H1 (cell line): ENCODE results near the gene RALY. TPM values are rescaled to one million over a fixed set of nuclear protein-coding genes. Genes with fewer than 3 reads are reported as not detected.

Source experiments
- CTCF ChIA-PET: fragments of 300-600 bp; sonication (Branson Sonifier 250); formaldehyde crosslinking; loops from one replicate; lab custom pipeline; 2021; ENCODE audit not compliant: partially characterized antibody; lab: Charles Lee
- POLR2A ChIA-PET: fragments of 300-600 bp; sonication (Branson Sonifier 250); formaldehyde crosslinking; loops from one replicate; lab custom pipeline; 2021; ENCODE audit warnings: inconsistent platforms; ENCODE audit not compliant: partially characterized antibody; lab: Charles Lee
- DNase-seq, 2 experiments: peaks; one replicate each; pipeline versions ENCODE4 v3.0.0 to v3.0.0-alpha.2; 2010 to 2022; ENCODE audit warnings: low spot score in 2 of 2, low read depth in 1 of 2, mixed read lengths in 1 of 2
- FAIRE-seq: peaks from 2 replicates; lab custom pipeline; 2011; peaks lifted over from hg19 to GRCh38; lab: Jason Lieb, UNC
- H2AFZ ChIP-seq: 2 replicates; pipeline ENCODE4 v1.8.1; 2012; ENCODE audit warnings: low read length, inconsistent platforms
- H2AK5ac ChIP-seq: 2 replicates; pipeline ENCODE4 v1.6.1; 2013; ENCODE audit warnings: low read depth, low read length
- H2BK120ac ChIP-seq: replicated peaks from 2 replicates; pipeline ENCODE3; 2013; ENCODE audit warnings: low read depth, low read length, inconsistent platforms
- H2BK12ac ChIP-seq: 2 replicates; pipeline ENCODE4 v1.6.1; 2013; ENCODE audit warnings: low read depth, low read length
- H2BK15ac ChIP-seq: 2 replicates; pipeline ENCODE4 v1.6.1; 2013; ENCODE audit warnings: low read length
- H2BK20ac ChIP-seq: 2 replicates; pipeline ENCODE4 v1.6.1; 2013; ENCODE audit warnings: low read length
- H2BK5ac ChIP-seq: 2 replicates; pipeline ENCODE4 v1.6.1; 2013; ENCODE audit warnings: low read depth, low read length
- H3K14ac ChIP-seq: 2 replicates; pipeline ENCODE4 v1.6.1; 2013; ENCODE audit warnings: inconsistent platforms; ENCODE audit not compliant: insufficient read length
- H3K18ac ChIP-seq: 2 replicates; pipeline ENCODE4 v1.6.1; 2013; ENCODE audit warnings: low read length; ENCODE audit errors: extremely low read depth
- H3K23ac ChIP-seq: 2 replicates; pipeline ENCODE4 v1.6.1; 2013; ENCODE audit warnings: inconsistent platforms; ENCODE audit not compliant: insufficient read length
- H3K23me2 ChIP-seq: 2 replicates; pipeline ENCODE4 v1.6.1; 2013; ENCODE audit warnings: low read depth, low read length
- H3K27ac ChIP-seq: 2 replicates; pipeline ENCODE4 v1.6.1; 2011; ENCODE audit warnings: low read depth, low read length, inconsistent platforms
- H3K27me3 ChIP-seq, 4 experiments: replicated peaks in 1 of 4; 1 replicate in 1 of 4; 2 replicates in 3 of 4; pipeline versions ENCODE4 v1.6.1 to v1.8.1; 2011 to 2013; ENCODE audit warnings: low read length in 3 of 4, mild to moderate bottlenecking in 3 of 4, inconsistent platforms in 2 of 4, mixed read lengths in 2 of 4, moderate library complexity in 1 of 4; ENCODE audit not compliant: control insufficient read depth in 3 of 4, insufficient read depth in 3 of 4; ENCODE audit errors: extremely low read depth in 1 of 4
- H3K36me3 ChIP-seq, 4 experiments: 2 replicates each; pipeline versions ENCODE4 v1.6.1 to v1.8.1; 2011 to 2013; ENCODE audit warnings: mild to moderate bottlenecking in 4 of 4, low read length in 3 of 4, moderate library complexity in 2 of 4, control low read depth in 1 of 4, inconsistent platforms in 1 of 4; ENCODE audit not compliant: insufficient read depth in 4 of 4, control insufficient read depth in 2 of 4
- H3K4ac ChIP-seq: replicated peaks from 2 replicates; pipeline ENCODE3; 2013; ENCODE audit warnings: low read length, low read depth, mixed read lengths, inconsistent platforms; ENCODE audit not compliant: insufficient read length
- H3K4me1 ChIP-seq, 4 experiments: replicated peaks in 1 of 4; 1 replicate in 1 of 4; 2 replicates in 3 of 4; pipeline versions ENCODE4 v1.6.1 to v1.8.1; 2011 to 2013; ENCODE audit warnings: low read length in 3 of 4, inconsistent platforms in 2 of 4, mixed read lengths in 1 of 4; ENCODE audit not compliant: insufficient read depth in 4 of 4, control insufficient read depth in 3 of 4
- H3K4me2 ChIP-seq, 2 experiments: 2 replicates each; pipeline versions ENCODE4 v1.6.1 to v1.8.1; 2011 to 2013; ENCODE audit warnings: low read depth in 2 of 2, low read length in 2 of 2, control low read depth in 1 of 2, inconsistent platforms in 1 of 2, mild to moderate bottlenecking in 1 of 2; ENCODE audit not compliant: insufficient read depth in 1 of 2
- H3K4me3 ChIP-seq, 4 experiments: fragments of 200-600, 300-600 bp in 1 of 4; sonication (generic), shearing (Covaris generic), sonication (Bioruptor Twin) in 1 of 4; 2 replicates each; pipeline versions ENCODE4 v1.5.1 to v1.8.1; 2011 to 2016; ENCODE audit warnings: low read length in 4 of 4, low read depth in 3 of 4, control low read depth in 2 of 4, inconsistent platforms in 2 of 4, mild to moderate bottlenecking in 2 of 4, mixed read lengths in 1 of 4, moderate library complexity in 1 of 4; ENCODE audit not compliant: insufficient read depth in 2 of 4; ENCODE audit errors: extremely low read depth in 1 of 4
- H3K56ac ChIP-seq: replicated peaks from 2 replicates; pipeline ENCODE3; 2013; ENCODE audit warnings: low read depth, mild to moderate bottlenecking, mixed read lengths, low read length, inconsistent platforms; ENCODE audit not compliant: insufficient read length
- H3K79me1 ChIP-seq: 2 replicates; pipeline ENCODE4 v1.6.1; 2013; ENCODE audit warnings: low read depth, low read length, control low read depth
- H3K79me2 ChIP-seq, 2 experiments: 2 replicates each; pipeline versions ENCODE4 v1.6.1 to v1.8.1; 2012 to 2013; ENCODE audit warnings: low read length in 2 of 2, mild to moderate bottlenecking in 2 of 2, inconsistent platforms in 1 of 2; ENCODE audit not compliant: insufficient read depth in 2 of 2, control insufficient read depth in 1 of 2
- H3K9ac ChIP-seq, 4 experiments: replicated peaks in 1 of 4; 1 replicate in 1 of 4; 2 replicates in 3 of 4; pipeline versions ENCODE4 v1.6.1 to v1.8.1; 2011 to 2013; ENCODE audit warnings: low read depth in 3 of 4, low read length in 3 of 4, control low read depth in 2 of 4, mild to moderate bottlenecking in 2 of 4, moderate library complexity in 2 of 4, inconsistent platforms in 1 of 4; ENCODE audit errors: extremely low read depth in 1 of 4
- H3K9me3 ChIP-seq, 2 experiments: 2 replicates each; pipeline versions ENCODE4 v1.6.1 to v1.8.1; 2012 to 2013; ENCODE audit warnings: mild to moderate bottlenecking in 2 of 2, moderate library complexity in 2 of 2, control low read depth in 1 of 2, inconsistent platforms in 1 of 2, low read depth in 1 of 2, low read length in 1 of 2, mixed read lengths in 1 of 2; ENCODE audit not compliant: insufficient read depth in 2 of 2
- H4K20me1 ChIP-seq, 2 experiments: replicated peaks in 1 of 2; 2 replicates each; pipeline versions ENCODE3 to v1.8.1; 2011 to 2013; ENCODE audit warnings: inconsistent platforms in 2 of 2, low read length in 2 of 2, mild to moderate bottlenecking in 1 of 2; ENCODE audit not compliant: insufficient read depth in 2 of 2, control insufficient read depth in 1 of 2
- H4K5ac ChIP-seq: 2 replicates; pipeline ENCODE4 v1.6.1; 2013; ENCODE audit warnings: low read length, low read depth, mixed read lengths, inconsistent platforms; ENCODE audit not compliant: insufficient read length
- H4K8ac ChIP-seq: 2 replicates; pipeline ENCODE4 v1.8.0; 2013; ENCODE audit warnings: mild to moderate bottlenecking, moderate library complexity, low read length, inconsistent platforms; ENCODE audit not compliant: insufficient read depth; ENCODE audit errors: extremely low read depth
- H4K91ac ChIP-seq: replicated peaks from 2 replicates; pipeline ENCODE3; 2013; ENCODE audit warnings: low read length, mixed read lengths, inconsistent platforms; ENCODE audit not compliant: insufficient read length
- CBX5 ChIP-seq: fragments of 300-800, 300-1000 bp; sonication (generic); IDR thresholded peaks from 2 replicates; pipeline ENCODE4 v1.7.1; 2016; ENCODE audit warnings: antibody characterized with exemption, low read length, low read depth
- E2F6 ChIP-seq: IDR thresholded peaks from 2 replicates; pipeline ENCODE4 v1.6.1; 2012; ENCODE audit warnings: inconsistent platforms
- HDAC2 ChIP-seq, 2 experiments: fragments of 300-600 bp in 1 of 2; sonication (generic) in 1 of 2; IDR thresholded peaks; 2 replicates each; pipeline ENCODE4 v1.6.1; 2011 to 2012; ENCODE audit warnings: low read depth in 2 of 2, low read length in 2 of 2, mild to moderate bottlenecking in 2 of 2, moderate library complexity in 2 of 2, borderline replicate concordance in 1 of 2, inconsistent platforms in 1 of 2
- POLR2AphosphoS5 ChIP-seq: IDR thresholded peaks from 2 replicates; pipeline ENCODE4 v1.6.1; 2011; ENCODE audit warnings: low read depth, low read length
- RXRA ChIP-seq: IDR thresholded peaks from 2 replicates; pipeline ENCODE4 v1.6.1; 2011; ENCODE audit warnings: low read depth, mild to moderate bottlenecking, low read length, moderate library complexity; ENCODE audit not compliant: insufficient read depth
- SRF ChIP-seq: IDR thresholded peaks from 2 replicates; pipeline ENCODE4 v1.6.1; 2011; ENCODE audit warnings: mild to moderate bottlenecking, low read depth, low read length, moderate library complexity
- USF2 ChIP-seq: IDR thresholded peaks from 2 replicates; pipeline ENCODE4 v1.6.1; 2011; ENCODE audit warnings: low read length, improper control_type of control experiment
- WGBS, 2 experiments: shearing (Covaris generic) in 1 of 2; methylation state at CpG; one replicate each; pipeline versions ENCODE4 v1.1.6 to v1.1.7; 2013 to 2015; ENCODE audit warnings: low lambda C conversion rate in 2 of 2, mixed read lengths in 2 of 2, inconsistent platforms in 1 of 2, low coverage in 1 of 2, missing lambda C conversion rate in 1 of 2; ENCODE audit not compliant: insufficient replicate concordance in 2 of 2, insufficient coverage in 1 of 2, insufficient read length in 1 of 2; ENCODE audit errors: extremely low coverage in 1 of 2, missing lambda C conversion rate in 1 of 2; 5-methylcytosine and 5-hydroxymethylcytosine counted together
- polyA plus RNA-seq, 7 experiments: library from polyadenylated mRNA; depleted of rRNA in 3 of 7; stranded (reverse) in 5 of 7; unstranded in 2 of 7; fragments of >200 nt in 5 of 7; fragments of 200-250 nt in 2 of 7; gene quantifications; 1 replicate in 5 of 7; 2 replicates in 1 of 7; 4 replicates in 1 of 7; pipeline versions ENCODE4 v1.2.1 to v1.2.3, GENCODE V29; 2011 to 2013; ENCODE audit warnings: missing spikeins in 2 of 7, mixed read lengths in 2 of 7
- total RNA-seq: library from RNA; stranded (reverse); fragmentation: NEBNext Ultra II Directional; extraction: Animal tissue kit (Norgen Biotek cat#: 25700); gene quantifications from 2 replicates; pipeline ENCODE4 v1.2.1, GENCODE V29; 2021

RALY gene
- total and polyA plus RNA-seq, 2 of the 8 experiments (the other 6 are each of a cell fraction or from before 2014, with no cell fraction given), result 133 to 148 TPM

DNA sequence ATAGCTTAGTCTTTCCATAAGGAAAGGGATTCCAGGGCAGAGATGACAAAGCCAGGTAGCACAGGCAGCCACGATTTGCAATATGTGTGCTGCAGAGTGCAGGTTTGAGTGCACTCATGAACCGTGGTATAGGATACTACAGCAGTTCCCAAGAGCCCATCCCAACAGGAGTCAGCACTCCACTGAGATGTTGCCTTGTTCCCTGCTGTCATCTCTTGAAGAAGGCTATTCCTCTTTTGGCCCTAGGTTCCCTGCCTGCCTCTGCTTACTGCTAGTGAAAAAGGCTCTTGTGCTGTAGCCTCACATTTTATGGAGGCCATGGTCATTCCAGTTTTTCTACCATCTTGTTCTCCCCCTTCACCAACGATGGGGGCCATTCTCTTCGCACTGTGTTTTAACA, 40.2 kb downstream of the RALY start:
- Histone ChIP-seq H3K23me2 (no peaks in the 10 kb centered on the region), H3K23ac (no peak overlapping the region), H2AFZ (no peak overlapping the region), H4K20me1 (peaks cover 7 to 8% of the 10 kb centered on the region in 2 experiments), H3K9me3 (no peaks in the 10 kb centered on the region), H3K14ac (no peak overlapping the region), H3K27me3 (no peaks in the 10 kb centered on the region), H2BK120ac (no peak overlapping the region), H2BK20ac (no peak overlapping the region), H4K8ac (no peak overlapping the region), H3K79me2 (peaks cover 0 to 58% of the 10 kb centered on the region in 2 experiments; a peak in 2 of 4 replicates), H3K18ac (no peak overlapping the region), H3K9ac (no peak overlapping the region), H2BK15ac (no peak overlapping the region), H3K36me3 (peaks cover 0 to 10% (median 0%) of the 10 kb centered on the region in 4 experiments; a peak in 2 of 8 replicates), H2BK5ac (no peak overlapping the region), H2BK12ac (no peak overlapping the region), H3K56ac (no peak overlapping the region), H2AK5ac (0 out of 2 replicates have a peak overlapping the region, but pooled peaks have one; percentile 16), H4K5ac (no peak overlapping the region), H4K91ac (no peak overlapping the region), H3K79me1 (peaks cover 8% of the 10 kb centered on the region), H3K4ac (no peak overlapping the region), H3K4me2 (peak overlapping the region in 1 of 2 experiments; percentile 29; a peak in 1 of 4 replicates), H3K4me3 (no peak overlapping the region), H3K27ac (no peak overlapping the region), H3K4me1 (peaks cover 3 to 16% (median 12%) of the 10 kb centered on the region in 4 experiments; a peak in 5 of 7 replicates)
- POLR2A ChIA-PET, result interaction anchor here (0.6 to 1.2 kb wide), 4 partner anchors 10 to 40 kb away, joined by 3 read pairs; partner anchors contain the start of gene RALY
- CTCF ChIA-PET, result interaction anchor here (0.6 to 1.4 kb wide), 3 partner anchors 9 to 416 kb away, joined by 4 read pairs; no protein-coding TSS in a partner anchor
- no peak for DNase-seq
- FAIRE-seq, result no peak
- WGBS, 2 experiments, result 87% methylated on average over 4 of the region's 4 CpGs; no CpG with 5 or more reads in 1 of the 2 experiments
- no peak for TF ChIP-seq HDAC2 (IDR thresholded peaks at IDR 0.05; ENCODE audit: borderline replicate concordance in 1 of 2, low read depth in 2 of 2, low read length in 2 of 2)
- TF ChIP-seq E2F6, result no peak
- TF ChIP-seq CBX5, result no peak
- no peak for TF ChIP-seq USF2
- no peak for TF ChIP-seq SRF
- no peak for TF ChIP-seq RXRA
- TF ChIP-seq POLR2AphosphoS5, result no peak
